AG09319 (cell line): ENCODE measurements around the gene BHLHA15.
"Not testable (repeated sequence)": the region's sequence is repeated elsewhere in the genome, so short reads cannot be mapped to it uniquely, and the experiment has no call there.

Experiments used
- DNase-seq: peaks from one replicate; pipeline ENCODE4 v3.0.0-alpha.2; 2010; ENCODE audit warnings: low read depth; ENCODE audit errors: extremely low read depth
- TF ChIP-seq, protein P1 (sequence below): IDR thresholded peaks from 2 replicates; pipeline ENCODE4 v1.5.1; 2011; ENCODE audit warnings: low read depth, mild to moderate bottlenecking, inconsistent platforms, low read length, moderate library complexity

BHLHA15 gene

DNA sequence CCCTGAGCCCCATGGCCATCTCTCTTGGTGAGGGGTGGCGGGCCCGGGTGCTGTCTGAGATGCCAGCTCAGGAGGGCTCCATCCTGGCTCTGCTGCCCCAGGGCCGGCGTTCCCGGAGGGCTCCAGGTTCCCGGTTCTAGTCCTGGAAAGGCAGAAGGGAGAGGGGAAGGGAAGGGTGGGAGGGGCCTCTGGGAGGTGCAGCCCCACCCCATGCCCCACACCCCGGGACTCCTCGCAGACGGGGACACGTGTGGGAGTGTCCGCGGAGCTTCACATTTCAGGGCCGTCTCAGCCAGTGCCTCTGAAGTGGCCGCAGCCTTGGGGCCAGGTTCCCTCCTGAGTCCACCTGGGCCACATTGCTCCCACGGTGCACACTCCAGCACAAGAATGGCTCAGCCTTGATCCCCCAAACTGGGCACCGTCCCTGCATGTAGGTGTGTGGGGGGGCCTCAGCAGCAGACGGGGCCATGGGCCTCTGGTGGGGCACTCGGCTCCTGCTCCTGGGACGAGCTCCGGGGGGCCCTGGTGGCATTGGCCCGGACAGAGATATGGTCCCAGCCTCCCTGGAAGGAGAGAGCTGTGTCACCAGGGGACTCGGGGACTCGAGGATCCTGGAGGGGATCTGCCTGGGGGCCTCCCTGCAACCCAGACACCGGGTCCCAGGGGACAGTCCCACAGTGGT is 5.8 kb downstream of the BHLHA15 start:
- no peak for DNase-seq
- TF ChIP-seq, protein P1, sequence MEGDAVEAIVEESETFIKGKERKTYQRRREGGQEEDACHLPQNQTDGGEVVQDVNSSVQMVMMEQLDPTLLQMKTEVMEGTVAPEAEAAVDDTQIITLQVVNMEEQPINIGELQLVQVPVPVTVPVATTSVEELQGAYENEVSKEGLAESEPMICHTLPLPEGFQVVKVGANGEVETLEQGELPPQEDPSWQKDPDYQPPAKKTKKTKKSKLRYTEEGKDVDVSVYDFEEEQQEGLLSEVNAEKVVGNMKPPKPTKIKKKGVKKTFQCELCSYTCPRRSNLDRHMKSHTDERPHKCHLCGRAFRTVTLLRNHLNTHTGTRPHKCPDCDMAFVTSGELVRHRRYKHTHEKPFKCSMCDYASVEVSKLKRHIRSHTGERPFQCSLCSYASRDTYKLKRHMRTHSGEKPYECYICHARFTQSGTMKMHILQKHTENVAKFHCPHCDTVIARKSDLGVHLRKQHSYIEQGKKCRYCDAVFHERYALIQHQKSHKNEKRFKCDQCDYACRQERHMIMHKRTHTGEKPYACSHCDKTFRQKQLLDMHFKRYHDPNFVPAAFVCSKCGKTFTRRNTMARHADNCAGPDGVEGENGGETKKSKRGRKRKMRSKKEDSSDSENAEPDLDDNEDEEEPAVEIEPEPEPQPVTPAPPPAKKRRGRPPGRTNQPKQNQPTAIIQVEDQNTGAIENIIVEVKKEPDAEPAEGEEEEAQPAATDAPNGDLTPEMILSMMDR = no peak

DNA sequence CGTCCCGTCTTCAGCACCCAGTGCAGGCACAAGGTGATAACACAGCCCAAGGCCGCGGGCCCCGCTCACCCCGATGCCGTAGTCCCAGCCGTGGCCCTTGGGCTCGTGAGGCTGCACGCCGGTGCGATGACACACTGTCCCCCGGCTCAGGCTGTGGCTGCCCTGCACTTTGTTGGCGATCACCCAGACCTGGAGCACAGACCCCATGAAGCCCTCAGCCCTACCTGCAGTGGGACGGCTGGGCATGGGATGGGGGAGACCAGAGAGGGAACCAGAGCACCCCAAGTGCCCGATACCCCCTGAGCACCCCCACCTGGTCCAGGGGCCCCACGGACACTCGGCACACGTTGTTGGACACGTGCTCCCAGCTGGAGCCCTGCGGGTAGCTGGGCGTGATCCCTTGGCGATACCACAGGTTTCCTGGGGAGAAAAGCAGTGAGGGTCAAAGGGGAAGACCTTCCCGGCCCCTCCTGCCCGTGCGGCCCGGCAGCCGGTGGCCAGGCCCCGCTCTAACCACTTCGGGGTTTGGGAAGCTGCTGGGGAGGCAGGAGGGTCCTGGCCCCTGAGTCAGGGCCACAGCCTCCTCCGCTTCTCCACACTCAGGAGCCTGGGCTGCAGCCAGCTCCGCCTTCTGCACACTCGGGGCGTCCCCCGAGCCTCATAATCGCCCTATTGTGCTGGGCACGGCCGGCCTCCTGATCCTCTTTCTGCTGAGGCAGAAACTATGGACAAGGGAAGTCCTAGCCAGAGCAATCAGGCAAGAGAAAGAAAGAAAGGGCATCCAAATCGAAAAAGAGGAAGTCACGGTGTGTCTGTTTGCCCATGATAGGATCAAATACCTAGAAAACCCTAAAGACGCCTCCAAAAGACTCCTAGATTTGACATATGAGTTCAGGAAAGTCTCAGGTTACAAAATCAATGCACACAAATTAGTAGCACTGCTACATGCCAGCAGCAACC is 6.7 kb downstream of the BHLHA15 start:
- TF ChIP-seq, protein P1 = no peak
- no peak for DNase-seq

DNA sequence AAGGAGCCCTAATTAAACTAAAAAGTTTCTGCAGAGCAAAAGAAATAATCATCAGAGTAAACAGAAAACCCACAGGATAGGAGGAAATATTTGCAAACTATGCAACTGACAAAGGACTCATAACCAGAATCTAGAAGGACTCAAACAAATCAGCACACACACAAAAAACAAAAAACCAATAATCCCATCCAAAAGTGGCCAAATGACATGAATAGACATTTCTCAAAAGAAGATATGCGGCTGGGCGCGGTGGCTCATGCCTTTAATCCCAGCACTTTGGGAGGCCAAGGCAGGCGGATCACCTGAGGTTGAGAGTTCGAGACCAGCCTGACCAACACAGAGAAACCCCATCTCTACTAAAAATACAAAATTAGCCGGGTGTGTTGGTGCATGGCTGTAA is 8.1 kb downstream of the BHLHA15 start:
- not testable (repeated sequence) for DNase-seq

DNA sequence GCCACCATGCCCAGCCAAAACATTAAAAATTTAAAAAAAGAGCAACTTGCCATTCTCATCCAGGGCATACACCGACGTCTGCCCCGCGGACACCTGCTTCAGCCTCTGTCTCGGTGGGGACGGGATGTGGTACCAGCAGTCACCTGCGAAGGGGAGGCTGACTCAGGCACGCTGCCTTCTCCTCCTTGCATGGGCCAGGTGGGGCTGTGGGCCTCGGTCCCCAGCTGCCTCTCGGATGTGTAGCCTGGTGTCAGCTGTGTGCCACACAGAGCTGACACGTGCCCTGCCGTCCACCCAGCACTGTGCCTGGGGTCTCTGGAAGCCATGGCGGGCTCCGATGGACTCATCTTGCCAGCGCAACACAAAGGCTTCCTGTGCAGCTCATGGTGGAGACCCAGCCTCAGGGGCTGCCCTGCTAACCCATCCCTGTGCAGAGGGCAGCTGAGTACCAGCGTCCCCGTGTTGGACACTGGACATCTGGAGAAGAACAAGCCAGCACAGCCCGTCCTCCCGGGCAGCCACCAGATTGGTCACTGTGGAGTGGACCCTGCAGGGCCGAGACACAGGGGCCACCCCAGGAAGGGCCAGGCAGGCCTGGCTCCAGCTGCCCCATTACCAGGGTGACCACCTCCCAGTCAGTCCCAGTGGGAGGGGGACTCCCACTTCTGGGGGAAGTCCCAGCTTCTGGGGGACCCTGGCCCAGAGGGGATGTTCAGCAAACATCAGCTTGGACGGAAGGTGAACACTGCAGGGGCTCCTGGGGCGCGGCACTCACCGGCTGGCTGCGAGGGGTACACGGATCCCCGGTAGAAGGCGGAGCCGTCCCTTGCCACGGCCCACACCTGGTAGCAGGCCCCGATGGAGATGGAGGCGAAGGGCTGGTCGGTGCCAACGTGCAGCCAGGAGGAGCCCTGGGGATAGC is 10.6 kb downstream of the BHLHA15 start:
- TF ChIP-seq, protein P1 = no peak
- DNase-seq = no peak

DNA sequence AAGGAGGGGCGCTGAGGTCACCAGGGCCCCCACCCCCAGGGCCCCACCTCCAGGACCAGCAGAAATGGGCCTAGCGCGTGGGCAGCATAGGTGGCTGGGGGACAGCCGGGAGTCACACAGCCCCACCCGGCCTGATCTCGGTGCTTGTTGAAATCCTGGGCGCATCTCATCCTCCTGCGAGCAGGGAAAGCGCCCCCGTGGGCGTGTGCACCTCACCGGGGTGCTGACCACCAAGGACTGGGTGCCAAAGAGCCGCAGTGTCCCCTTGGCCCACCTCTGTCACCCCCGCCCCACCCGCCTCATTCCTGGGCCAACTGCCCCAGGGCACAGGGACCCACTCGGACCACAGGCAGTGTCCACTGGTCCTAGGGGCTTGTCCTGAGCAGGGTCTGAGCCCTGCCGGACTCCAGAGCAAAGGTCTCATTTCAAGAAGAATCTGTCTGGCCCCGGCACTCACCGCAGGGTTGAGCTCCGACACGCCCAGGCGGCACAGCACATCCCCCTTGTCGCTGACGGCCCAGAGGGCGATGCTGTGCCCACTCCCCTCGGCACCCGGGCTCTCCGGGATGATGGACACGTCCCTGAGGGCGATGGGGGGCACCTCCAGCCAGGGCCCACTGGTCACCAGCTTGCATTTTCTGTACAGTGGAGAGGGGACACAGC is 11.4 kb downstream of the BHLHA15 start:
- DNase-seq = no peak
- TF ChIP-seq, protein P1 = no peak

DNA sequence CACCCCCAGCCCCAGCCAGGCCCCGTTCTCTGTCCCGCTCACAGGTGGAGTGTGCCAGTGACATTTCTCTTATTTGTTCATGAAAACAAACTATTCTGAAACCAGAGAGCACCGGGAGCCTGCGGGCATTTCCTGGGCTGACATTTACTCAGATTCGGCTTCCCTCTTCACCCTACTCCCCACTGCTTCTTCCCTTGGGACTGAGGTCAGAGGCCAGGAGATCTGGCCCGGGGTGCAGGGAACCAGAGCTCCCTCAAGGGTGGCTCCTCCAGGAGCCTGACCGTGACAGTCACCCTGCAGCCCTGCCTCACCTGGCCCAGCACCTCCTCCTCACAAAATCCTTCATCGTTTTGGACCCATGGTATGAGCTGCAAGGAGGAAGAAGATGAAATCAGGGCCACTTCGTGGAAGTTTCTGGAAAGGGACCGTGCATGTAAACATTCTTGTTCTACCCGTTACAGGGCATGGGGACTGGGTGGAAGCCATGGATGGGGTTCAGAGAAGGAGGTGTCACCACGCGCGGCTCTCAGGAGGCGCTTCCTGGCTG is 12.2 kb downstream of the BHLHA15 start:
- no peak for DNase-seq
- TF ChIP-seq, protein P1 = no peak
